Right lobe of liver (tissue), 6 donors: ENCODE measurements around the gene A2ML1. TPM values are rescaled to one million over a fixed set of nuclear protein-coding genes. Genes with fewer than 3 reads are reported as not detected.
A peak's percentile ranks its signal among the peaks of the same experiment; 100 is the strongest.

Experiments used
- ATAC-seq, 4 donors: fragments of 200-7000 bp; cut with Tn5 transposase; one replicate each; pipeline ENCODE4 v1.9.1; 2020; ENCODE audit warnings: mild to moderate bottlenecking in 4 of 4, moderate library complexity in 4 of 4
- DNase-seq, 3 donors: peaks; one replicate each; pipeline ENCODE4 v3.0.0-alpha.2; 2020
- H3K27ac ChIP-seq, 3 donors: fragments of 200-600 bp; one replicate each; pipeline ENCODE4 v1.8.0; 2022
- H3K27me3 ChIP-seq, 2 donors: fragments of 200-600 bp; one replicate each; pipeline ENCODE4 v1.8.0; 2022
- H3K36me3 ChIP-seq, 4 donors: fragments of 200-600 bp; sonication (generic) in 1 of 4; one replicate each; pipeline versions ENCODE4 v1.5.1 to v1.8.0; 2017 to 2022; ENCODE audit warnings: control low read depth in 1 of 4
- H3K4me1 ChIP-seq, 4 donors: fragments of 200-600 bp; sonication (generic) in 1 of 4; one replicate each; pipeline versions ENCODE4 v1.5.1 to v1.8.0; 2017 to 2022; ENCODE audit warnings: control low read depth in 1 of 4
- H3K4me3 ChIP-seq, 3 donors: fragments of 200-600 bp; one replicate each; pipeline ENCODE4 v1.8.0; 2022
- H3K9me3 ChIP-seq, 4 donors: fragments of 200-600 bp; sonication (generic) in 1 of 4; one replicate each; pipeline versions ENCODE4 v1.5.1 to v1.8.0; 2017 to 2022; ENCODE audit warnings: control low read depth in 1 of 4
- CTCF ChIP-seq, 4 donors: fragments of 200-600 bp in 3 of 4; fragments of 450-650 bp in 1 of 4; IDR thresholded peaks; one replicate each; pipeline versions ENCODE4 v1.5.1 to v1.8.0; 2016 to 2022; ENCODE audit warnings: antibody characterized with exemption in 4 of 4, mild to moderate bottlenecking in 2 of 4
- POLR2A ChIP-seq: fragments of 450-650 bp; IDR thresholded peaks from one replicate; pipeline ENCODE4 v1.6.1; 2017; ENCODE audit warnings: antibody characterized with exemption, mild to moderate bottlenecking
- WGBS: methylation state at CpG from one replicate; pipeline ENCODE4 v1.1.6; 2018; ENCODE audit warnings: low coverage, low lambda C conversion rate; ENCODE audit not compliant: insufficient coverage; ENCODE audit errors: missing lambda C conversion rate; 5-methylcytosine and 5-hydroxymethylcytosine counted together
- intact Hi-C, 2 donors: fragments of 100-400 bp; cut with DNase I; formaldehyde crosslinking; loops; one replicate each; pipeline versions ENCODE4 v1.11.2 to v1.14.1; 2022
- total RNA-seq, 6 experiments: library from RNA; depleted of rRNA in 2 of 6; stranded (reverse); fragments of >200 nt in 2 of 6; fragmentation: NEBNext Ultra II Directional in 3 of 6; extraction: Animal tissue kit (Norgen Biotek cat#: 25700) in 3 of 6; gene quantifications; one replicate each; pipeline versions ENCODE4 v1.1.0 to v1.2.4, GENCODE V29; 2016 to 2023
- donor health status: DM: no; HTN: yes; CAD: no.
- donor health status: DM: no; HTN: no; CAD: no.
- donor health status: DM: no; HTN: no; CAD: no.
- donor health status: DM: no; HTN: yes; CAD: no.
- donor health status: DM: no; HTN: yes; CAD: no.

Gene A2ML1
- total RNA-seq, 6 experiments from 2014 or later, result 0.07 TPM; not detected in 5

DNA sequence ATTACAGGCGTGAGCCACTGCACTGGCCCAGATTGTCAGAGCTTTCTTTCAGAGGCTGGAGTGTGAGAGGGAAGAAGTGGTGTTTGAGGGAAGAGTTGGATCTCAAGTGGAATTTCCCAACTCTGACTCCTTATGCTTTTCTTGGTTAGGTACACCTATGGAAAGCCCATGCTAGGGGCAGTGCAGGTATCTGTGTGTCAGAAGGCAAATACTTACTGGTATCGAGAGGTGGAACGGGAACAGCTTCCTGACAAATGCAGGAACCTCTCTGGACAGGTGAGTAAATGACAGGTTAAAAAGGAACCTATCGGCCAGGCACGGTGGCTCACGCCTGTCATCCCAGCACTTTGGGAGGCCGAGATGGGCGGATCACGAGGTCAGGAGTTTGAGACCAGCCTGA is 14.9 kb downstream of the A2ML1 start:
- Histone ChIP-seq H3K4me1 (no peaks in the 10 kb centered on the region), H3K9me3 (no peaks in the 10 kb centered on the region), H3K27me3 (no peaks in the 10 kb centered on the region), H3K4me3 (no peak overlapping the region), H3K36me3 (no peaks in the 10 kb centered on the region), H3K27ac (no peak overlapping the region)
- 51% methylated on average over 7 of the region's 9 CpGs for WGBS
- TF ChIP-seq POLR2A (no peak), CTCF (IDR thresholded peaks at IDR 0.05) (no peak)
- no peak for ATAC-seq
- DNase-seq, result no peak
- intact Hi-C loops, result no loop called here

- peaks cover 0 to 8% (median 0%) of the 10 kb centered on the region in 4 donors for H3K4me1 ChIP-seq
- H3K4me3 ChIP-seq, result no peak overlapping the region
- H3K27ac ChIP-seq, result no peak overlapping the region
- DNase-seq (no peak), ATAC-seq (no peak)
- no peaks in the 10 kb centered on the region for H3K27me3 ChIP-seq
- H3K36me3 ChIP-seq, result no peaks in the 10 kb centered on the region
- intact Hi-C loops, result no loop called here
- no peaks in the 10 kb centered on the region for H3K9me3 ChIP-seq
- TF ChIP-seq CTCF (IDR thresholded peaks at IDR 0.05) (no peak), POLR2A (no peak)
- WGBS, result 75% methylated on average over 6 of the region's 7 CpGs
Observed at GRCh38 chr12:8840321-8840720, 17.9 kb downstream of the A2ML1 start.

DNA sequence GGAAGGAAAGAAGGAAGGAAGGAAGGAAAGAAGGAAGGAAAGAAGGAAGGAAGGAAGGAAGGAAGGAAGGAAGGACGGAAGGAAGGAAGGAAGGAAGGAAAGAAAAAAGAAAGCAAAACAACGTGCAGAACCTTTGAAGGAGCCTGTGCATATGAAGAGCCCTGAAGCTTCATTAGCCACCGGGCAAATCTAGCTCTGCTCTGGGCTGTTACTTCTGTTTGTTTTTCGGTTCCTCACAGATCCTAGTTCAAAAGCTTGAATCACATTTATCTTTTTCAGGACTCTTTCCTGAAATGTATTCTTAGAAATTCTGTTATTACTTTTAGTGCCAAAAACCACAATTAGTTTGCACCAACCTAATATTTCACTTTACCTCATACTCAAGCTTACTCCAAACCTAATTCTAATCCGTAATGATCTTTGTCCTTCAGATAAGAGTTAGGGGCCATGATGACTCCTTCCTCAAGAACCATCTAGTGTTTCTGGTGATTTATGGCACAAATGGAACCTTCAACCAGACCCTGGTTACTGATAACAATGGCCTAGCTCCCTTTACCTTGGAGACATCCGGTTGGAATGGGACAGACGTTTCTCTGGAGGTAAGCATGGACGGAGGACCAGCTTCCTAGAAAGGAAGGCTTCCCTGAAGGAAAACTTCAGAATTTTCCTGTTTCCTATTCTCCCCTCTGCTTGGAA is 18.7 kb downstream of the A2ML1 start:
- ATAC-seq, result no peak

DNA sequence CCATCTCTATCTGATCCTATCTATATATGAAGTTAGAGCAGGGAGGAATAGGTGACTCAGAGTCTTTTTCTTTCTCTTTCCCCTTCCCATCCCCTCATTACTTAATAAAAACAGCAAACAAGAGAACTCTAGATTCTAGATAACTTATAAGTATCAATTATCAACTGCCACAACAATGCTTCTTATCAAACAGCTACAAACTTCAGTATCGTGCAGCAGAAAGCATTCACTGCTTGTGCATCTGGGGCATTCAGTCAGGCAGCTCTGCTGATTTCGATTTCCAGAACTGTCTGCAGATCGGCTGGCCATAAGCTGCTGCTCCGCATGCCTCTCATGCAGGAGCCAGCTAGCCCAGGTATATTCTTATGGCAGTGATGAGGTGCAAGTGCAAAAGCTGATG is 19.4 kb downstream of the A2ML1 start:
- Histone ChIP-seq H3K9me3 (no peaks in the 10 kb centered on the region), H3K4me1 (peaks cover 0 to 8% (median 0%) of the 10 kb centered on the region in 4 donors), H3K27me3 (no peaks in the 10 kb centered on the region), H3K36me3 (no peaks in the 10 kb centered on the region), H3K27ac (no peak overlapping the region), H3K4me3 (no peak overlapping the region)
- no peak for DNase-seq
- no peak for ATAC-seq
- 58% methylated on average over 3 of the region's 4 CpGs for WGBS
- intact Hi-C loops, result no loop called here
- TF ChIP-seq POLR2A (no peak), CTCF (IDR thresholded peaks at IDR 0.05) (no peak)

More for the DNA sequence above, 18.7 kb downstream of the A2ML1 start:
- TF ChIP-seq POLR2A, result no peak
- H3K27ac ChIP-seq, result no peak overlapping the region
- H3K36me3 ChIP-seq, result no peaks in the 10 kb centered on the region
- peaks cover 0 to 8% (median 0%) of the 10 kb centered on the region in 4 donors for H3K4me1 ChIP-seq
- H3K27me3 ChIP-seq, result no peaks in the 10 kb centered on the region
- H3K9me3 ChIP-seq, result no peaks in the 10 kb centered on the region
- no peak overlapping the region for H3K4me3 ChIP-seq
- DNase-seq, result no peak
- intact Hi-C loops, result no loop called here
- 47% methylated on average over 5 of the region's 8 CpGs for WGBS

DNA sequence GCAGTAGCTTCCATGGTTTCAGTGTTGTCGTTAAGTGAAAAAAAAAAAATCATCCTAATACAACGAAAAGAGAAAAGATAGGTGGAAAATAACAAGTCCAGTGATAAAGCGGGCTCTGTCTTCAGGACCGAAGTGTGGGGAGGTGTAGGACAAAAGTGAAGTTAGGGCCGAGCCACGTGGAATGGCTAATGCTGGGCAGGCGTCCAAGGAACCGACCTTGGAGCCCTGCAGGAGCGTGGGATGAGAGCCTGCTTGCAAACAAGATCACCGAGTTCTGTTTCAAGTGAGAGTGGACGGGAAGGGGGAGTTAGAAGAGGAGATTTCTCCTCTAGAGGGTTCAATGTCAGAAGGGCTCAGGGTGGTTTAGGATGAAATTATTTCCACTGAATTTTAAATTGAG is 22.2 kb downstream of the A2ML1 start:
- WGBS, result 26% methylated on average over 10 of the region's 11 CpGs
- ATAC-seq, result peak; percentile 86 to 96 (median 94)

More for the DNA sequence above, 22.2 kb downstream of the A2ML1 start:
- H3K27me3 ChIP-seq, result no peaks in the 10 kb centered on the region
- H3K4me3 ChIP-seq, result no peak overlapping the region
- H3K9me3 ChIP-seq, result no peaks in the 10 kb centered on the region
- H3K27ac ChIP-seq, result no peak overlapping the region
- intact Hi-C loops, result no loop called here
- no peaks in the 10 kb centered on the region for H3K36me3 ChIP-seq
- DNase-seq, result peak; percentile 68 to 77 (median 76)
- peaks cover 0 to 8% (median 0%) of the 10 kb centered on the region in 4 donors for H3K4me1 ChIP-seq
- no peak for TF ChIP-seq CTCF (IDR thresholded peaks at IDR 0.05)
- TF ChIP-seq POLR2A, result no peak
